Measurements from ENCODE around the gene TMEM114. TPM values are rescaled to one million over a fixed set of nuclear protein-coding genes. Genes with fewer than 3 reads are reported as not detected.

Gene TMEM114
- total and polyA plus RNA-seq, 5 donors from 2014 or later: not detected

DNA sequence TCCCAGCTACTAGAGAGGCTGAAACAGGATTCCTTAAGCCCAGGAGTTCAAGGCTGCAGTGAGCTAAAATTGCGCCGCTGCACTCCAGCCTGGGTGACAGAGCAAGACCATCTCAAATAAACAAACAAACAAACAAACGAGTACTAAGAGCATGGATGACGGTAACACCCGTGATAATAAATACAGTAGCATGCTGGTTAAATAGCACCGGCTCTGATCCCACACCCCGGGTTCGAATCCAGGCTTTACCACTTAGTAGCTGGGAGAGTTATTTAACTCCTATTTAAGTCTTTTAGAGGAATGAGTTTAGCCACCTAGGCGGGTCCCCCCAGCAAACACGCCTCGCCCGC, 30.9 kb upstream of the TMEM114 start:
- Histone ChIP-seq H3K36me3 (ENCODE audit: control insufficient read depth, insufficient read depth, low read length) (peaks cover 9% of the 10 kb centered on the region), H3K4me3 (ENCODE audit: low read depth, low read length) (peak overlapping the region; percentile 58), H3K27ac (ENCODE audit: insufficient read depth, low read length, poor library complexity, severe bottlenecking) (no peak overlapping the region), H3K4me1 (ENCODE audit: control insufficient read depth, insufficient read depth, low read length, poor library complexity, severe bottlenecking) (peaks cover 13% of the 10 kb centered on the region), H3K27me3 (ENCODE audit: control insufficient read depth, insufficient read depth, low read length) (no peaks in the 10 kb centered on the region), H3K9me3 (ENCODE audit: control insufficient read depth in 2 of 2, low read length in 2 of 2) (no peaks in the 10 kb centered on the region)
- H3K27ac Mint-ChIP-seq: peak overlapping the region; percentile 14 to 93 (median 85)
- peaks cover 6% of the 10 kb centered on the region for H3K36me3 Mint-ChIP-seq
- DNase-seq (no peak), ATAC-seq (ENCODE audit: low read depth in 2 of 2) (no peak)
- peaks cover 8 to 36% (median 19%) of the 10 kb centered on the region in 4 donors for H3K4me1 Mint-ChIP-seq
- peak overlapping the region; percentile 92 to 96 (median 94) for H3K4me3 Mint-ChIP-seq
- H3K9me3 Mint-ChIP-seq: no peaks in the 10 kb centered on the region
- peaks cover 31% of the 10 kb centered on the region for H3K27me3 Mint-ChIP-seq

DNA sequence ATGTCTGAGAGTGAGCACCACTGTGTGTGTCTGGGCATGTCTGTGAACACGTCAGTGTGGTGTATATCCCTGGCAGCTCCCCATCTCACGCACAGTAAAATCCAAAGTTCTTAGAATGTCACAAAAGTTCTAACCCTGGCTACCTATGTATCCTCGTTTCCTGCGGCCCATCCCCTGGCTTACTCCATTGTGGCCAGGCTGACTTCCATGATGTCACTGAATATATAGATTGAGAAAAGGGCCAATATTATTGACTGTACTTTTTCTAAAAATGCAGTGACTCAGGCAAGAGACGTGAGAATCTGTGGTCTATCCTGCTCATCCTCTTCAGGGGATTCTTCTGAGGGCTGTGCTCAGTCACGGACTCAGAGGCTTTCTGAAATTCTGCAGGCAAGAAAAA, 30.2 kb upstream of the TMEM114 start:
- peaks cover 13% of the 10 kb centered on the region for H3K4me1 ChIP-seq (ENCODE audit: control insufficient read depth, insufficient read depth, low read length, poor library complexity, severe bottlenecking)
- peak overlapping the region; percentile 4 to 85 (median 21) for H3K27ac Mint-ChIP-seq
- DNase-seq: no peak
- H3K27ac ChIP-seq (ENCODE audit: insufficient read depth, low read length, poor library complexity, severe bottlenecking): no peak overlapping the region
- H3K27me3 Mint-ChIP-seq: peaks cover 33% of the 10 kb centered on the region
- H3K4me3 ChIP-seq (ENCODE audit: low read depth, low read length): no peak overlapping the region
- no peaks in the 10 kb centered on the region for H3K9me3 Mint-ChIP-seq
- H3K4me1 Mint-ChIP-seq: peaks cover 8 to 30% (median 17%) of the 10 kb centered on the region in 4 donors
- H3K9me3 ChIP-seq (ENCODE audit: control insufficient read depth in 2 of 2, low read length in 2 of 2): no peaks in the 10 kb centered on the region
- H3K27me3 ChIP-seq (ENCODE audit: control insufficient read depth, insufficient read depth, low read length): no peaks in the 10 kb centered on the region
- peaks cover 6% of the 10 kb centered on the region for H3K36me3 Mint-ChIP-seq
- peaks cover 3% of the 10 kb centered on the region for H3K36me3 ChIP-seq (ENCODE audit: control insufficient read depth, insufficient read depth, low read length)
- peak overlapping the region; percentile 92 to 96 (median 94) for H3K4me3 Mint-ChIP-seq
- no peak for ATAC-seq (ENCODE audit: low read depth in 2 of 2)

- DNase-seq (no peak), ATAC-seq (ENCODE audit: low read depth in 2 of 2) (no peak)
- H3K9me3 ChIP-seq (ENCODE audit: control insufficient read depth in 2 of 2, low read length in 2 of 2): no peaks in the 10 kb centered on the region
Measured at GRCh38 chr16:8619671-8620370, 29.5 kb upstream of the TMEM114 start.

DNA sequence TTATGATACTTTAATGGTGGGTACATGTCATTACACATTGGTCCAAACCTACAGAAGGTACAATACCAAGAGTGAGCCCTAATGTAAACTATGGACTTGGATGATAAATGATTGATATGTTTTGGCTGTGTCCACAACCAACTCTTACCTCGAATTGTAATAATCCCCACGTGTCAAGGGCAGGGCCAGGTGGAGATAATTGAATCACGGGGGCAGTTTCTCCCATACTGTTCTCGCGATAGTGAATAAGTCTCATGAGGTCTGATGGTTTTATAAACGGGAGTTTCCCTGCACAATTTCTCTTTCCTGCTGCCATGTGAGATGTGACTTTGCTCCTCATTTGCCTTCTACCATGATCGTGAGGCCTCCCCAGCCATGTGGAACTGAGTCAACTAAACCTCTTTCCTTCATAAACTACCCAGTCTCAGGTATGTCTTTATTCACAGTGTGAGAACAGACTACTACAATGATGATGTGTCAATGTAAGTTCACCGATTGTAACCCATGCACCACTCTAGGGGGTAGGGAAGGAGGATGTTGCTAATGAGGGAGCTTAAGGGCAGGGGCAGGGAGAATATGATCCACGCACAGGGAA, 24.2 kb upstream of the TMEM114 start:
- no peaks in the 10 kb centered on the region for H3K9me3 Mint-ChIP-seq
- no peaks in the 10 kb centered on the region for H3K36me3 ChIP-seq (ENCODE audit: control insufficient read depth, insufficient read depth, low read length)
- peak overlapping the region in 1 of 3 donors; percentile 1 for H3K27ac Mint-ChIP-seq
- no peak overlapping the region for H3K27ac ChIP-seq (ENCODE audit: insufficient read depth, low read length, poor library complexity, severe bottlenecking)
- no peaks in the 10 kb centered on the region for H3K36me3 Mint-ChIP-seq
- peaks cover 38% of the 10 kb centered on the region for H3K27me3 Mint-ChIP-seq
- H3K27me3 ChIP-seq (ENCODE audit: control insufficient read depth, insufficient read depth, low read length): peaks cover 6% of the 10 kb centered on the region
- H3K4me3 Mint-ChIP-seq: no peak overlapping the region
- no peak for ATAC-seq (ENCODE audit: low read depth in 2 of 2)
- no peak overlapping the region for H3K4me3 ChIP-seq (ENCODE audit: low read depth, low read length)
- no peaks in the 10 kb centered on the region for H3K4me1 ChIP-seq (ENCODE audit: control insufficient read depth, insufficient read depth, low read length, poor library complexity, severe bottlenecking)
- no peak for DNase-seq
- H3K9me3 ChIP-seq (ENCODE audit: control insufficient read depth in 2 of 2, low read length in 2 of 2): no peaks in the 10 kb centered on the region
- H3K4me1 Mint-ChIP-seq: peaks cover 0 to 1% (median 0%) of the 10 kb centered on the region in 4 donors

More at GRCh38 chr16:8619671-8620370, 29.5 kb upstream of the TMEM114 start:
- Mint-ChIP-seq H3K9me3 (no peaks in the 10 kb centered on the region), H3K4me3 (peak overlapping the region in 2 of 4 donors; percentile 77 to 92), H3K27me3 (peaks cover 33% of the 10 kb centered on the region), H3K27ac (no peak overlapping the region), H3K4me1 (peaks cover 5 to 25% (median 14%) of the 10 kb centered on the region in 4 donors), H3K36me3 (peaks cover 2% of the 10 kb centered on the region)
- no peaks in the 10 kb centered on the region for H3K36me3 ChIP-seq (ENCODE audit: control insufficient read depth, insufficient read depth, low read length)
- H3K27me3 ChIP-seq (ENCODE audit: control insufficient read depth, insufficient read depth, low read length): no peaks in the 10 kb centered on the region
- H3K4me1 ChIP-seq (ENCODE audit: control insufficient read depth, insufficient read depth, low read length, poor library complexity, severe bottlenecking): peaks cover 13% of the 10 kb centered on the region
- no peak overlapping the region for H3K4me3 ChIP-seq (ENCODE audit: low read depth, low read length)
- no peak overlapping the region for H3K27ac ChIP-seq (ENCODE audit: insufficient read depth, low read length, poor library complexity, severe bottlenecking)

- no peaks in the 10 kb centered on the region for H3K36me3 ChIP-seq (ENCODE audit: control insufficient read depth, insufficient read depth, low read length)
- no peak overlapping the region for H3K27ac ChIP-seq (ENCODE audit: insufficient read depth, low read length, poor library complexity, severe bottlenecking)
- Mint-ChIP-seq H3K27me3 (peaks cover 26% of the 10 kb centered on the region), H3K27ac (no peak overlapping the region), H3K4me1 (peaks cover 0 to 3% (median 0%) of the 10 kb centered on the region in 4 donors), H3K36me3 (no peaks in the 10 kb centered on the region), H3K9me3 (no peaks in the 10 kb centered on the region), H3K4me3 (no peak overlapping the region)
- DNase-seq: no peak
- no peaks in the 10 kb centered on the region for H3K9me3 ChIP-seq (ENCODE audit: control insufficient read depth in 2 of 2, low read length in 2 of 2)
- H3K27me3 ChIP-seq (ENCODE audit: control insufficient read depth, insufficient read depth, low read length): peaks cover 6% of the 10 kb centered on the region
- H3K4me1 ChIP-seq (ENCODE audit: control insufficient read depth, insufficient read depth, low read length, poor library complexity, severe bottlenecking): no peaks in the 10 kb centered on the region
- no peak for ATAC-seq (ENCODE audit: low read depth in 2 of 2)
- H3K4me3 ChIP-seq (ENCODE audit: low read depth, low read length): no peak overlapping the region
Measured at GRCh38 chr16:8611886-8612600, 21.7 kb upstream of the TMEM114 start.

- Histone ChIP-seq H3K4me3 (ENCODE audit: low read depth, low read length) (no peak overlapping the region), H3K27ac (ENCODE audit: insufficient read depth, low read length, poor library complexity, severe bottlenecking) (no peak overlapping the region), H3K4me1 (ENCODE audit: control insufficient read depth, insufficient read depth, low read length, poor library complexity, severe bottlenecking) (no peaks in the 10 kb centered on the region), H3K36me3 (ENCODE audit: control insufficient read depth, insufficient read depth, low read length) (no peaks in the 10 kb centered on the region), H3K9me3 (ENCODE audit: control insufficient read depth in 2 of 2, low read length in 2 of 2) (no peaks in the 10 kb centered on the region), H3K27me3 (ENCODE audit: control insufficient read depth, insufficient read depth, low read length) (peaks cover 6% of the 10 kb centered on the region)
- H3K27me3 Mint-ChIP-seq: peaks cover 16% of the 10 kb centered on the region
- H3K36me3 Mint-ChIP-seq: no peaks in the 10 kb centered on the region
- ATAC-seq (ENCODE audit: low read depth in 2 of 2) (no peak), DNase-seq (no peak)
- no peak overlapping the region for H3K27ac Mint-ChIP-seq
- H3K4me1 Mint-ChIP-seq: peaks cover 0 to 3% (median 0%) of the 10 kb centered on the region in 4 donors
- no peak overlapping the region for H3K4me3 Mint-ChIP-seq
- no peaks in the 10 kb centered on the region for H3K9me3 Mint-ChIP-seq
Measured at GRCh38 chr16:8611122-8611521, 20.8 kb upstream of the TMEM114 start.

- Histone ChIP-seq H3K4me1 (ENCODE audit: control insufficient read depth, insufficient read depth, low read length, poor library complexity, severe bottlenecking) (no peaks in the 10 kb centered on the region), H3K27ac (ENCODE audit: insufficient read depth, low read length, poor library complexity, severe bottlenecking) (no peak overlapping the region), H3K27me3 (ENCODE audit: control insufficient read depth, insufficient read depth, low read length) (peaks cover 5% of the 10 kb centered on the region), H3K9me3 (ENCODE audit: control insufficient read depth in 2 of 2, low read length in 2 of 2) (no peaks in the 10 kb centered on the region), H3K36me3 (ENCODE audit: control insufficient read depth, insufficient read depth, low read length) (no peaks in the 10 kb centered on the region), H3K4me3 (ENCODE audit: low read depth, low read length) (no peak overlapping the region)
- ATAC-seq (ENCODE audit: low read depth in 2 of 2) (no peak), DNase-seq (no peak)
- H3K4me3 Mint-ChIP-seq: peak overlapping the region in 1 of 4 donors; percentile 1
- H3K4me1 Mint-ChIP-seq: peaks cover 0 to 3% (median 0%) of the 10 kb centered on the region in 4 donors
- peaks cover 24% of the 10 kb centered on the region for H3K27me3 Mint-ChIP-seq
- H3K36me3 Mint-ChIP-seq: no peaks in the 10 kb centered on the region
- H3K9me3 Mint-ChIP-seq: no peaks in the 10 kb centered on the region
- no peak overlapping the region for H3K27ac Mint-ChIP-seq
Measured at GRCh38 chr16:8607214-8607613, 16.9 kb upstream of the TMEM114 start.

Measured in CD4-positive, CD25-positive, alpha-beta regulatory T cell (primary cell).